ENCODE data around the gene PEX7.

PEX7 gene

DNA sequence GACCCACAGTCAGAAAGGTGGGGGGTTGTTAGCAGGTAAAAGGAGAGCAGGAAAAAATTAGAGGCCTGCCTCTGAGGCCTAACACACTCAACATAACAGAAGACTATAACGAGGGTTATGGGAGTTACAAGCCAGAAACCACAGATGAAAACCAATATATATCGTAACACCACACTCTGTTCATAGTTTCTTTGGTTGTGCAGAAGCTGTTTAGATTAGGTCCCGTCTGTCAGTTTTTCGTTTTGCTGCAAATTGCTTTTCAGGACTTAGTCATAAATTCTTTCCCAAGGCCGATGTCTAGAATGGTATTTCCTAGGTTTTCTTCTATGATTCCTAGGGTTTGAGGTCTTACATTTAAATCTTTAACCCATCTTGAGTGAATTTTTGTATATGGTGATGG, 26.4 kb upstream of the PEX7 start:
- in situ Hi-C loops (cut with HindIII; ENCODE audit: low sequenced_read_pairs), result no loop called here

DNA sequence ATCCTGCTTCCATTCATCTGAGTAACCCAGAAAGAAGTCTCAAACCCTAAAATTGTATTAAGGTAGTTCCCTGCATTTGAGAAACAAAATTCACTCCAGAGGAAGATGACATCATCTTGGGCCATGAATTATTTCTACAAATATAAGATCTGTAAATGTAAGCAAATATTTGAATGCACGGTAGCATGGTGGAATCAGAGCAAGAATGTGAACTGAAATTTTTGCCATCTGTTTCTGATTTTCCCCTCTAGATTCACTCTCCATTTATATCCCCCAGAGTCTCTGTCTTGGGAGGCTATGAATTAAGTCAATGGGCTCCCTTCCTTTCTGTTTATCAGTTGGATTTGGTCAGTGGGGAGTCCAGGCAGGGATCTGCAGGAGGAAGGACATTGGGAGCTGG, 24.3 kb upstream of the PEX7 start:
- H3K4me3 ChIP-seq (ENCODE audit: low read depth, low read length), result no peak overlapping the region
- no peak for DNase-seq (ENCODE audit: low read depth, low spot score)
- in situ Hi-C loops (cut with HindIII; ENCODE audit: low sequenced_read_pairs), result no loop called here
- TF ChIP-seq, protein P1, sequence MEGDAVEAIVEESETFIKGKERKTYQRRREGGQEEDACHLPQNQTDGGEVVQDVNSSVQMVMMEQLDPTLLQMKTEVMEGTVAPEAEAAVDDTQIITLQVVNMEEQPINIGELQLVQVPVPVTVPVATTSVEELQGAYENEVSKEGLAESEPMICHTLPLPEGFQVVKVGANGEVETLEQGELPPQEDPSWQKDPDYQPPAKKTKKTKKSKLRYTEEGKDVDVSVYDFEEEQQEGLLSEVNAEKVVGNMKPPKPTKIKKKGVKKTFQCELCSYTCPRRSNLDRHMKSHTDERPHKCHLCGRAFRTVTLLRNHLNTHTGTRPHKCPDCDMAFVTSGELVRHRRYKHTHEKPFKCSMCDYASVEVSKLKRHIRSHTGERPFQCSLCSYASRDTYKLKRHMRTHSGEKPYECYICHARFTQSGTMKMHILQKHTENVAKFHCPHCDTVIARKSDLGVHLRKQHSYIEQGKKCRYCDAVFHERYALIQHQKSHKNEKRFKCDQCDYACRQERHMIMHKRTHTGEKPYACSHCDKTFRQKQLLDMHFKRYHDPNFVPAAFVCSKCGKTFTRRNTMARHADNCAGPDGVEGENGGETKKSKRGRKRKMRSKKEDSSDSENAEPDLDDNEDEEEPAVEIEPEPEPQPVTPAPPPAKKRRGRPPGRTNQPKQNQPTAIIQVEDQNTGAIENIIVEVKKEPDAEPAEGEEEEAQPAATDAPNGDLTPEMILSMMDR (IDR thresholded peaks at IDR 0.05; ENCODE audit: low read depth, low read length), result no peak

More for the DNA sequence above, 26.4 kb upstream of the PEX7 start:
- TF ChIP-seq, protein P1 (IDR thresholded peaks at IDR 0.05; ENCODE audit: low read depth, low read length), result no peak
- no peak for DNase-seq (ENCODE audit: low read depth, low spot score)
- H3K4me3 ChIP-seq (ENCODE audit: low read depth, low read length), result no peak overlapping the region

DNA sequence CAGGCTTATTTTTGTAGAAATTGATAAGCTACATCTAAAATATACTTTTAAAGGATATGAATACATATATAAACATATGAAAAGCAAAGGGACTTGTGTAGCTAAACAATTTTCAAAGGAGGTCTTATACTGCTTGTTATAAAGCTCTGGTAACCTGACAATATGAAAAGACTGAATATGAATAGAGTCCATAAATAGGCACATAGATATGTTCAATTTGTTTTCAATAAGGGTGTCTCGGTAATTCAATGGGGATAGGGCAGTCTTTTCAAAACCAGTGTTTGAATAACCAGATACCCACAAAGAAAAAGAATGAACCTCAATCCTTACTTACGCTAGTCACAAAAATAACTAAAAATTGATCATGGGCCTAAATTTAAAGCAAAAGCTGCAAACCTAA, 20.8 kb upstream of the PEX7 start:
- in situ Hi-C loops (cut with HindIII; ENCODE audit: low sequenced_read_pairs), result no loop called here
- H3K4me3 ChIP-seq (ENCODE audit: low read depth, low read length), result no peak overlapping the region
- TF ChIP-seq, protein P1 (IDR thresholded peaks at IDR 0.05; ENCODE audit: low read depth, low read length), result no peak
- no peak for DNase-seq (ENCODE audit: low read depth, low spot score)

DNA sequence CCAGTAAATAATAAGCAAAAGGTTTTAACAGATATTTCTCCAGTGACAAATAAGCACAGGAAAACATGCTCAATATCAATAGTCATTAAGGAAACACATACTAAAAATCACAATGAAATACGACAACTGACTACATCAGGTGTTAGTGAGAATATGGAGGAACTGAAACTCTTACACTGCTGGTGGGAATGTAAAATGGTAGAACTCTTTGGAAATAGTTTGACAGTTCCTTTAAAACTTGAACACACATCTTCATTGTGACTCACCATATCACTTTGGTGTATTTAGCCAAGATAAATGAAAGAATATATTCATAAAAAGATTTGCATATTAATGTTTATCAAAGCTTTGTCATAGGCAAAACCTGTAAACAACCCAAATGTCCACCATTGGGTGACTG, 18.8 kb upstream of the PEX7 start:
- in situ Hi-C loops (cut with HindIII; ENCODE audit: low sequenced_read_pairs), result no loop called here
- no peak overlapping the region for H3K4me3 ChIP-seq (ENCODE audit: low read depth, low read length)
- TF ChIP-seq, protein P1 (IDR thresholded peaks at IDR 0.05; ENCODE audit: low read depth, low read length), result no peak
- DNase-seq (ENCODE audit: low read depth, low spot score), result no peak

DNA sequence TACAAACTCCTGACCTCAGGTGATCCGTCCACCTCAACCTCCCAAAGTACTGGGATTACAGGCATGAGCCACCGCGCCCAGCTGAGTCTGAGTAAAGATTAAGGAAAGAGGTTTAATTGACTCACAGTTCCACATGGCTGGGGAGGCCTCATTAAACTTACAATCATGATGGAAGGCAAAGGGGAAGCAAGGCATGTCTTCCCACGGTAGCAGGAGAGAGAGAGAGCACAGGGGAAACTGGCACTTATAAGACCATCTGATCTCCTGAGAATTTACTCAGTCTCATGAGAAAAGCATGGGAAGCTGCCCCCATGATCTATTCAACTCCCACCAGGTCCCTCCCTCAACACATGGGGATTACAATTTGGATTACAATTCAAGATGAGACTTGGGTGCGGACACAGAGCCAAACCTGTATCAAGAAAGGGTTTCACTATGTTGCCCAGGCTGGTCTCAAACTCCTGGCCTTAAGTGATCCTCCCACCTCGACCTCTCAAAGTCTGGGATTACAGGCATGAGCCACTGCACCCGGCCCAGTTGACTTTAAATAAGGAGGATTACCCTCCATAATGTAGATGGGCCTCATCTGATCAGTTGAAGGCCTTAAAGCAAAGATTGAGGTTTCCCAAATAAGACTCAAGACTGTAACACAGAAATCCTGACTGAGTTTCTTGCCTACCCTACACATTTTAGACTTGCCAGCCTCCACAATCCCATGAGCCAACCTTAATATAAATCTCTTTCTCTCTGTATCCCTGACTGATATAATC, 13.1 kb upstream of the PEX7 start:
- DNase-seq (ENCODE audit: low read depth, low spot score), result no peak
- TF ChIP-seq, protein P1 (IDR thresholded peaks at IDR 0.05; ENCODE audit: low read depth, low read length), result no peak
- in situ Hi-C loops (cut with HindIII; ENCODE audit: low sequenced_read_pairs), result no loop called here
- no peak overlapping the region for H3K4me3 ChIP-seq (ENCODE audit: low read depth, low read length)

DNA sequence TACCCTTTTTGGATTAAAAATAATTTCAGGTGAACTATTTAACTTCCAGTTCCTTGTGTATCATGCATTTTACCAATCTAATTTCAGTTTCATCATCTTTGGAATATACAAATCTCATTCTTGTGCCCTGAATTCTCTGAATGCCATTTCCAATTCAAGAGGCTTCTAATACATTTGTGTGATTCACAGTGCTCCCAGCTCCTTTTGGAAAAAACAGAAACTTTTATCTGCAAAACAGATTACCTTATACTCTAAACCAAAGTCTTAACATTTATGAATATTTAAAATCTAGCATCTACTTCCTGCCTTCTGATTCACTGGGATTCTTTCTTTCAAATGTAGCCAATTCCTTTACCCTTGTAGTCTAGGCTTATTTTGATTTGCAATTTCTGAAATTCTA, 11.1 kb upstream of the PEX7 start:
- TF ChIP-seq, protein P1 (IDR thresholded peaks at IDR 0.05; ENCODE audit: low read depth, low read length), result no peak
- H3K4me3 ChIP-seq (ENCODE audit: low read depth, low read length), result no peak overlapping the region
- in situ Hi-C loops (cut with HindIII; ENCODE audit: low sequenced_read_pairs), result no loop called here
- no peak for DNase-seq (ENCODE audit: low read depth, low spot score)
